SK-N-SH (cell line): Measurements from ENCODE around the gene HOXD11. TPM values are rescaled to one million over a fixed set of nuclear protein-coding genes. Genes with fewer than 3 reads are reported as not detected.

Experiments
- CTCF ChIA-PET: fragments of 300-600, 350-600 bp; formaldehyde crosslinking; extraction: SDS; loops from one replicate; lab custom pipeline; 2021; lab: Yijun Ruan, JAX
- POLR2A ChIA-PET: fragments of 350-600 bp; sonication (Branson Sonifier 250); formaldehyde crosslinking; extraction: SDS; loops from one replicate; lab custom pipeline; 2020; ENCODE audit warnings: antibody characterized with exemption, inconsistent platforms; lab: Yijun Ruan, JAX
- DNase-seq: peaks from one replicate; pipeline ENCODE4 v3.0.0; 2012
- H2AFZ ChIP-seq: fragments of 200-600 bp; sonication (generic); 2 replicates; pipeline ENCODE4 v1.8.1; 2016; ENCODE audit warnings: antibody characterized with exemption, mild to moderate bottlenecking, low read depth
- H3F3A ChIP-seq: fragments of 200-600 bp; sonication (generic); replicated peaks from 2 replicates; pipeline ENCODE3; 2016; ENCODE audit warnings: antibody characterized with exemption, mild to moderate bottlenecking; ENCODE audit not compliant: insufficient read depth
- H3K27ac ChIP-seq, 2 experiments: fragments of 200-500 bp in 1 of 2; fragments of 200-600 bp in 1 of 2; sonication (Bioruptor generic) in 1 of 2; sonication (generic), shearing (Covaris generic) in 1 of 2; 2 replicates each; pipeline versions ENCODE4 v1.5.1 to v1.6.1; 2014 to 2016; ENCODE audit warnings: low read depth in 2 of 2, inconsistent platforms in 1 of 2, low read length in 1 of 2, mild to moderate bottlenecking in 1 of 2, mixed read lengths in 1 of 2
- H3K27me3 ChIP-seq: fragments of 200-600 bp; sonication (generic), shearing (Covaris generic); 2 replicates; pipeline ENCODE4 v1.6.1; 2016; ENCODE audit warnings: mixed run types; ENCODE audit not compliant: insufficient read depth
- H3K36me3 ChIP-seq, 2 experiments: fragments of 200-500 bp in 1 of 2; fragments of 200-600 bp in 1 of 2; sonication (Bioruptor generic) in 1 of 2; sonication (generic) in 1 of 2; replicated peaks in 1 of 2; 2 replicates each; pipeline versions ENCODE3 to v1.5.1; 2014 to 2016; ENCODE audit warnings: low read length in 1 of 2, mild to moderate bottlenecking in 1 of 2; ENCODE audit not compliant: insufficient read depth in 2 of 2, control insufficient read depth in 1 of 2
- H3K4me1 ChIP-seq, 2 experiments: fragments of 200-500 bp in 1 of 2; fragments of 200-600 bp in 1 of 2; sonication (Bioruptor generic) in 1 of 2; sonication (generic), shearing (Covaris generic) in 1 of 2; 2 replicates each; pipeline versions ENCODE4 v1.5.1 to v1.6.1; 2014 to 2016; ENCODE audit warnings: low read depth in 1 of 2, low read length in 1 of 2, mixed run types in 1 of 2; ENCODE audit not compliant: insufficient read depth in 2 of 2, control insufficient read depth in 1 of 2
- H3K4me2 ChIP-seq: fragments of 200-600 bp; sonication (generic), shearing (Covaris generic); 2 replicates; pipeline ENCODE4 v1.6.1; 2017; ENCODE audit warnings: mixed run types
- H3K4me3 ChIP-seq, 2 experiments: fragments of 200-500 bp in 1 of 2; fragments of 200-600 bp in 1 of 2; sonication (Bioruptor generic) in 1 of 2; sonication (generic), shearing (Covaris generic) in 1 of 2; 2 replicates each; pipeline versions ENCODE4 v1.5.1 to v1.8.1; 2014 to 2016; ENCODE audit warnings: low read depth in 2 of 2, inconsistent platforms in 1 of 2, low read length in 1 of 2, mild to moderate bottlenecking in 1 of 2, mixed read lengths in 1 of 2, moderate library complexity in 1 of 2
- H3K79me2 ChIP-seq: fragments of 200-600 bp; sonication (generic); 2 replicates; pipeline ENCODE4 v1.8.1; 2017; ENCODE audit warnings: mild to moderate bottlenecking; ENCODE audit not compliant: insufficient read depth
- H3K9ac ChIP-seq: fragments of 200-600 bp; sonication (generic); 2 replicates; pipeline ENCODE4 v1.6.1; 2017; ENCODE audit warnings: mixed run types
- H3K9me2 ChIP-seq: fragments of 200-600 bp; sonication (generic); 2 replicates; pipeline ENCODE4 v1.6.1; 2017; ENCODE audit warnings: mixed run types
- H3K9me3 ChIP-seq: fragments of 200-600 bp; sonication (generic); 2 replicates; pipeline ENCODE4 v1.6.1; 2017; ENCODE audit warnings: mixed run types, mild to moderate bottlenecking, moderate library complexity
- H4K20me1 ChIP-seq: fragments of 200-600 bp; sonication (generic); 2 replicates; pipeline ENCODE4 v1.6.1; 2017; ENCODE audit warnings: mild to moderate bottlenecking, mixed run types; ENCODE audit not compliant: insufficient read depth
- ELF1 ChIP-seq: IDR thresholded peaks from 2 replicates; pipeline ENCODE4 v1.4.0; 2012
- EP300 ChIP-seq, 2 experiments: IDR thresholded peaks; 2 replicates each; pipeline versions ENCODE4 v1.4.0 to v1.6.1; 2012; ENCODE audit warnings: borderline replicate concordance in 1 of 2, low read depth in 1 of 2, low read length in 1 of 2
- EZH2phosphoT487 ChIP-seq: fragments of 200-600 bp; sonication (generic); IDR thresholded peaks from 2 replicates; pipeline ENCODE4 v1.6.1; 2017; ENCODE audit warnings: low read depth, mixed run types, mild to moderate bottlenecking, antibody characterized with exemption, moderate library complexity, borderline replicate concordance
- FOSL2 ChIP-seq: IDR thresholded peaks from 2 replicates; pipeline ENCODE4 v1.4.0; 2012; ENCODE audit warnings: low read depth, mild to moderate bottlenecking, moderate library complexity, borderline replicate concordance
- GABPA ChIP-seq: IDR thresholded peaks from 2 replicates; pipeline ENCODE4 v1.4.0; 2012; ENCODE audit warnings: low read depth, mild to moderate bottlenecking
- MEF2A ChIP-seq: IDR thresholded peaks from 2 replicates; pipeline ENCODE4 v1.4.0; 2012; ENCODE audit warnings: low read depth, borderline replicate concordance
- MXI1 ChIP-seq: IDR thresholded peaks from 2 replicates; pipeline ENCODE4 v1.6.1; 2012; ENCODE audit warnings: mild to moderate bottlenecking, low read depth, low read length, improper control_type of control experiment
- NRF1 ChIP-seq: IDR thresholded peaks from 2 replicates; pipeline ENCODE4 v1.6.1; 2012; ENCODE audit warnings: low read depth, mild to moderate bottlenecking, low read length
- POLR2AphosphoS5 ChIP-seq: IDR thresholded peaks from 2 replicates; pipeline ENCODE4 v1.6.1; 2012; ENCODE audit warnings: low read depth, low read length
- RXRA ChIP-seq: IDR thresholded peaks from 2 replicates; pipeline ENCODE4 v1.4.0; 2012; ENCODE audit warnings: low read depth, mild to moderate bottlenecking, borderline replicate concordance
- TAF1 ChIP-seq: IDR thresholded peaks from 2 replicates; pipeline ENCODE4 v1.6.1; 2012; ENCODE audit warnings: low read depth, mild to moderate bottlenecking, low read length, moderate library complexity, borderline replicate concordance
- YY1 ChIP-seq: IDR thresholded peaks from 2 replicates; pipeline ENCODE4 v1.4.0; 2012; ENCODE audit warnings: low read depth, mild to moderate bottlenecking
- WGBS: methylation state at CpG from one replicate; pipeline ENCODE4 v1.1.6; 2017; ENCODE audit warnings: low lambda C conversion rate; 5-methylcytosine and 5-hydroxymethylcytosine counted together
- polyA plus RNA-seq, 3 experiments: library from polyadenylated mRNA; depleted of rRNA; stranded (reverse); fragments of >200 nt; gene quantifications; 2 replicates each; pipeline ENCODE4 v1.2.3, GENCODE V29; 2012
- TF ChIP-seq, protein P1 (sequence below): fragments of 150-350 bp; IDR thresholded peaks from 2 replicates; pipeline ENCODE4 v1.6.1; 2016; ENCODE audit warnings: mild to moderate bottlenecking, low read depth, low read length
- TF ChIP-seq, protein P2 (sequence below): IDR thresholded peaks from 2 replicates; pipeline ENCODE4 v1.4.0; 2012; ENCODE audit warnings: low read depth
- TF ChIP-seq, protein P3 (sequence below): fragments of 150-350 bp; IDR thresholded peaks from 2 replicates; pipeline ENCODE4 v1.6.1; 2017; ENCODE audit warnings: antibody characterized with exemption, low read length, low read depth, borderline replicate concordance
- TF ChIP-seq, protein P4 (sequence below): IDR thresholded peaks from 2 replicates; pipeline ENCODE4 v1.4.0; 2012; ENCODE audit warnings: low read depth, borderline replicate concordance

The HOXD11 gene
- polyA plus RNA-seq, 1 of the 3 experiments (the other 2 are of a cell fraction), result not detected

DNA sequence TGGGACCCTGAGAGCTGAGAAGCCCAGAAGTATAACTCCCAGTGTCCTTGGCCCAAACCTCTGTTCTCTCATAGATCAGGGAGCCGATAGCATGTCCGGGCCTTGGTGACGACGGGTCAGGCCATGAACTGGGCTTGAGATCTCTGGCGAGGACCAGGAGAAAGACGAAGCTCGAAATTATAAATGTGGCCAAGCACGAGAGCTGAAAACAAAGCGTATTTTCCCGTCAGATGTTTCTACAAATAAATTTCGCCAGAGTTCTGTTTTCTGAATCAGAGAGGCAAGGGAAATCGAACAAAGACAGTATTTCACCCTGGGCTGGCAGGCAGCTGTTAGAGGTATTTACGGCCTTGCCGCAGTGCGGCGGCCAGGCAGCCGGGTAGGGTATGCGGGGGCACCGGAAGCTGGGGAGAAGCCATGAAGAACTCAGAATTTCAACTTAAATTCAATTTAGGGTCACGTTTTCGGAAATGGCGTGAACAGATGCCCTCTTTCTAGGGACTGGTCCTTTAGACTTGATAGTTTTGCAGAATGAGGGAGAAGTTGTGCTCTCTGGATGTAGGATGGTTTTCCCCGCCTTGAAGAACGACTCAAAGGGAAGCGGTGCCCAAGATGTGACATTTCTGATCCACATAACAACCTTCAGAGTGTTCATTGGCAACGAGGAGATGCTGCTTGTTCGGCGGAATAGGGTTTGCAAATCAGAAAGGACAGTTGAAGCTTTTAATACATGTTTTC lies 32.0 kb downstream of the HOXD11 start (continued):
- TF ChIP-seq TAF1, result 0 out of 2 replicates have a peak, but pooled peaks have one; percentile 9
- no peak for TF ChIP-seq ELF1
- no peak for TF ChIP-seq EZH2phosphoT487
- no peak for TF ChIP-seq EP300 (IDR thresholded peaks at IDR 0.05; ENCODE audit: borderline replicate concordance in 1 of 2, low read depth in 1 of 2, low read length in 1 of 2)
- TF ChIP-seq NRF1, result no peak
- no peak for TF ChIP-seq RXRA
- no peak for TF ChIP-seq POLR2AphosphoS5
- peak; percentile 62; the same call in 1 of the 2 replicates for TF ChIP-seq YY1

DNA sequence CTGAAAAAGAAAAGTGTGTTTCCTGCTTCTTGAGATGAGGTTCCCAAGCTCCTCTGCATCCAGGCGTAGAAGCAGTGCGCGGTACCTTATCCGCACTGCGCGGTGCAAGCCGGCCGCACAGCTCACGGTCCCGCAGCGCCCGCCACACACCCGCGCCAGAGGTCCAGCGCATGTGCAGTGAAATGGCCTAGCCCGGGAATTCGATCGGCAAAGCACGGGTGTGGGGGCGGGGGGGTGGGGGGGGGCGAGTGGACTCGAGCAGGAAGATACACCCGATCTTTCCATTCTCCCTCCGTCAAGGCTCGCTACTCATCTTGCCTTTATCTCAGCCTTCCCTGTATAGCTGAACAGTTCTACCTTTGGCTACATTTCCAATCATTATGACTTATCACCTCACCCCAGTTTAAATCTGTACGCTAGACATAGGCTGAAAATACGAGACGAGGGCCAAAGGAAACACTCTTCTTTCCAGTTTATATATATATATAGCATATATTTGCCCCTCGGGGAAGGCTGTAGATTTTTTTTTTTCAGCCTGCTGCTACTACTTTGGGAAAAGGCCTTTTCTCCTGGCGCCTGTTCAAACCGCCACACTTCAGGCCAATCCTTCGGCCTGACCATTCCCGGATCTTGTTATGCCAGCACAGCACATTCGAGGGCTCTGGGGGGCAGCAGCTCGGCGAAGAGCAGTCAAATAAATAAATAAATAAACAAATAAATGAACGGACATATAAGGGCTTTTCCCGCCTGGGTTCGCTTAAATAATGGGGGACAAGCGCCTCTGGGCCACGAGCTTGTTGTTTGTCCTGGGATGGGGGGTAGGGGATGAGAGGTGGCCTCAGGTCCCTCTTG lies 32.8 kb downstream of the HOXD11 start:
- H2AFZ ChIP-seq, result peak overlapping the region; percentile 94
- H3K79me2 ChIP-seq, result peaks cover 49% of the 10 kb centered on the region
- H3K4me2 ChIP-seq, result peak overlapping the region; percentile 96
- ChIA-PET POLR2A (interaction anchor here (0.6 to 3.0 kb wide), 9 partner anchors 9 to 504 kb away, joined by 3 to 21 read pairs (median 4); no protein-coding TSS in a partner anchor), CTCF (interaction anchor here (0.6 to 26.1 kb wide), 57 partner anchors 9 to 1193 kb away, joined by 3 to 1047 read pairs (median 4); partner anchors contain the start of genes HOXD3, HOXD4 and HOXD9)
- H4K20me1 ChIP-seq, result no peaks in the 10 kb centered on the region
- no peaks in the 10 kb centered on the region for H3K27me3 ChIP-seq
- peaks cover 12 to 35% of the 10 kb centered on the region in 2 experiments for H3K4me1 ChIP-seq
- H3K9ac ChIP-seq, result peak overlapping the region; percentile 94
- H3K9me3 ChIP-seq, result no peaks in the 10 kb centered on the region
- peak; percentile 72 for DNase-seq
- TF ChIP-seq RXRA (no peak), MXI1 (0 out of 2 replicates have a peak, but pooled peaks have one; percentile 7), POLR2AphosphoS5 (no peak), ELF1 (no peak), TAF1 (no peak), GABPA (no peak), FOSL2 (no peak), YY1 (no peak), MEF2A (no peak), NRF1 (peak; percentile 47)
- TF ChIP-seq, protein P1, sequence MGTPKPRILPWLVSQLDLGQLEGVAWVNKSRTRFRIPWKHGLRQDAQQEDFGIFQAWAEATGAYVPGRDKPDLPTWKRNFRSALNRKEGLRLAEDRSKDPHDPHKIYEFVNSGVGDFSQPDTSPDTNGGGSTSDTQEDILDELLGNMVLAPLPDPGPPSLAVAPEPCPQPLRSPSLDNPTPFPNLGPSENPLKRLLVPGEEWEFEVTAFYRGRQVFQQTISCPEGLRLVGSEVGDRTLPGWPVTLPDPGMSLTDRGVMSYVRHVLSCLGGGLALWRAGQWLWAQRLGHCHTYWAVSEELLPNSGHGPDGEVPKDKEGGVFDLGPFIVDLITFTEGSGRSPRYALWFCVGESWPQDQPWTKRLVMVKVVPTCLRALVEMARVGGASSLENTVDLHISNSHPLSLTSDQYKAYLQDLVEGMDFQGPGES, result no peak
- TF ChIP-seq, protein P2, sequence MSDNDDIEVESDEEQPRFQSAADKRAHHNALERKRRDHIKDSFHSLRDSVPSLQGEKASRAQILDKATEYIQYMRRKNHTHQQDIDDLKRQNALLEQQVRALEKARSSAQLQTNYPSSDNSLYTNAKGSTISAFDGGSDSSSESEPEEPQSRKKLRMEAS, result no peak
- TF ChIP-seq, protein P3, sequence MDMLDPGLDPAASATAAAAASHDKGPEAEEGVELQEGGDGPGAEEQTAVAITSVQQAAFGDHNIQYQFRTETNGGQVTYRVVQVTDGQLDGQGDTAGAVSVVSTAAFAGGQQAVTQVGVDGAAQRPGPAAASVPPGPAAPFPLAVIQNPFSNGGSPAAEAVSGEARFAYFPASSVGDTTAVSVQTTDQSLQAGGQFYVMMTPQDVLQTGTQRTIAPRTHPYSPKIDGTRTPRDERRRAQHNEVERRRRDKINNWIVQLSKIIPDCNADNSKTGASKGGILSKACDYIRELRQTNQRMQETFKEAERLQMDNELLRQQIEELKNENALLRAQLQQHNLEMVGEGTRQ, result no peak
- TF ChIP-seq, protein P4, sequence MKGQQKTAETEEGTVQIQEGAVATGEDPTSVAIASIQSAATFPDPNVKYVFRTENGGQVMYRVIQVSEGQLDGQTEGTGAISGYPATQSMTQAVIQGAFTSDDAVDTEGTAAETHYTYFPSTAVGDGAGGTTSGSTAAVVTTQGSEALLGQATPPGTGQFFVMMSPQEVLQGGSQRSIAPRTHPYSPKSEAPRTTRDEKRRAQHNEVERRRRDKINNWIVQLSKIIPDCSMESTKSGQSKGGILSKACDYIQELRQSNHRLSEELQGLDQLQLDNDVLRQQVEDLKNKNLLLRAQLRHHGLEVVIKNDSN, result no peak
- peaks cover 25% of the 10 kb centered on the region for H3F3A ChIP-seq
- no peaks in the 10 kb centered on the region for H3K36me3 ChIP-seq
- peak overlapping the region; percentile 83 to 86 for H3K4me3 ChIP-seq
- H3K27ac ChIP-seq, result peak overlapping the region; percentile 63 to 92
- H3K9me2 ChIP-seq, result no peaks in the 10 kb centered on the region
- WGBS, result 36% methylated on average over 34 of the region's 41 CpGs
